GM23338 (cell line): ENCODE measurements around the gene NCS1. TPM values are rescaled to one million over a fixed set of nuclear protein-coding genes. Genes with fewer than 3 reads are reported as not detected.

Experiments used
- ATAC-seq: fragments of 200-7000 bp; cut with Tn5 transposase; 3 replicates; pipeline ENCODE4 v1.9.1; 2020
- DNase-seq: peaks from one replicate; pipeline ENCODE4 v3.0.0-alpha.2; 2015; ENCODE audit warnings: low spot score
- H2AFZ ChIP-seq: fragments of 200-600 bp; sonication (generic); 2 replicates; pipeline ENCODE4 v1.8.0; 2016; ENCODE audit warnings: antibody characterized with exemption, mild to moderate bottlenecking, moderate library complexity
- H3F3A ChIP-seq: fragments of 200-600 bp; sonication (generic); replicated peaks from 2 replicates; pipeline ENCODE4 v1.8.0; 2017; ENCODE audit warnings: antibody characterized with exemption, mixed run types, low read depth
- H3K27ac ChIP-seq: fragments of 200-600 bp; sonication (generic); 2 replicates; pipeline ENCODE4 v1.6.1; 2016; ENCODE audit warnings: low read depth
- H3K27me3 ChIP-seq: fragments of 200-600 bp; sonication (generic); 2 replicates; pipeline ENCODE4 v1.8.0; 2016; ENCODE audit warnings: mild to moderate bottlenecking, mixed run types, moderate library complexity; ENCODE audit not compliant: insufficient read depth
- H3K36me3 ChIP-seq: fragments of 200-600 bp; sonication (generic); 2 replicates; pipeline ENCODE4 v1.8.0; 2016; ENCODE audit warnings: mild to moderate bottlenecking; ENCODE audit not compliant: insufficient read depth
- H3K4me1 ChIP-seq: fragments of 200-600 bp; sonication (generic); 2 replicates; pipeline ENCODE4 v1.8.0; 2016; ENCODE audit warnings: mild to moderate bottlenecking, moderate library complexity; ENCODE audit not compliant: insufficient read depth
- H3K4me2 ChIP-seq: fragments of 200-600 bp; sonication (generic); 2 replicates; pipeline ENCODE4 v1.7.1; 2017; ENCODE audit warnings: mixed run types
- H3K4me3 ChIP-seq: fragments of 200-600 bp; sonication (generic); 2 replicates; pipeline ENCODE4 v1.6.1; 2016; ENCODE audit warnings: mixed run types
- H3K79me2 ChIP-seq: fragments of 200-600 bp; sonication (generic); replicated peaks from 2 replicates; pipeline ENCODE4 v1.8.0; 2017; ENCODE audit warnings: mild to moderate bottlenecking; ENCODE audit not compliant: insufficient read depth
- H3K9me2 ChIP-seq: fragments of 200-600 bp; sonication (generic); 2 replicates; pipeline ENCODE4 v1.8.0; 2017; ENCODE audit not compliant: insufficient read depth
- H4K20me1 ChIP-seq: fragments of 200-600 bp; sonication (generic); replicated peaks from 2 replicates; pipeline ENCODE4 v1.8.0; 2017; ENCODE audit warnings: mild to moderate bottlenecking; ENCODE audit not compliant: insufficient read depth
- H3K27ac Mint-ChIP-seq: 2 replicates; pipeline ENCODE4 v1.8.0; 2020; ENCODE audit warnings: inconsistent platforms, mild to moderate bottlenecking, moderate library complexity, mixed read lengths
- H3K27me3 Mint-ChIP-seq: 3 replicates; pipeline ENCODE4 v1.8.0; 2022; ENCODE audit warnings: low read depth, mild to moderate bottlenecking, moderate library complexity, mixed read lengths, inconsistent platforms; ENCODE audit not compliant: insufficient read depth, poor library complexity
- H3K36me3 Mint-ChIP-seq: 3 replicates; pipeline ENCODE4 v1.8.0; 2021; ENCODE audit warnings: low read depth, mild to moderate bottlenecking, inconsistent platforms, moderate library complexity, mixed read lengths
- H3K4me1 Mint-ChIP-seq: 3 replicates; pipeline ENCODE4 v1.8.0; 2020; ENCODE audit warnings: mild to moderate bottlenecking, inconsistent platforms, mixed read lengths
- H3K4me3 Mint-ChIP-seq: 3 replicates; pipeline ENCODE4 v1.8.0; 2021; ENCODE audit warnings: moderate library complexity, mild to moderate bottlenecking, inconsistent platforms, mixed read lengths
- H3K9me3 Mint-ChIP-seq: 3 replicates; pipeline ENCODE4 v1.8.0; 2020; ENCODE audit warnings: moderate library complexity, mild to moderate bottlenecking, inconsistent platforms, mixed read lengths
- CREB1 ChIP-seq: fragments of 250-450 bp; sonication (Bioruptor Pico); IDR thresholded peaks from 2 replicates; pipeline ENCODE4 v1.5.0; 2020; ENCODE audit warnings: low read depth, mild to moderate bottlenecking, moderate library complexity
- EZH2 ChIP-seq: fragments of 200-600 bp; sonication (generic); IDR thresholded peaks from one replicate; pipeline ENCODE4 v1.8.0; 2017; ENCODE audit warnings: antibody characterized with exemption, mild to moderate bottlenecking, low read depth; ENCODE audit not compliant: unreplicated experiment
- JUNB ChIP-seq: IDR thresholded peaks from one replicate; pipeline ENCODE4 v1.6.1; 2016; ENCODE audit warnings: antibody characterized with exemption; ENCODE audit not compliant: unreplicated experiment
- NANOG ChIP-seq: IDR thresholded peaks from 2 replicates; pipeline ENCODE4 v1.6.1; 2016; ENCODE audit warnings: antibody characterized with exemption, borderline replicate concordance
- POLR2AphosphoS5 ChIP-seq: IDR thresholded peaks from 2 replicates; pipeline ENCODE4 v1.6.1; 2016; ENCODE audit warnings: antibody characterized with exemption, low read depth
- STAT1 ChIP-seq: IDR thresholded peaks from one replicate; pipeline ENCODE4 v1.6.1; 2016; ENCODE audit warnings: antibody characterized with exemption; ENCODE audit not compliant: unreplicated experiment
- polyA plus RNA-seq: library from polyadenylated mRNA; unstranded; fragments of >200 nt; fragmentation: Nextera tagmentation; extraction: Ambion mirVana; gene quantifications from 2 replicates; pipeline ENCODE4 v1.2.1, GENCODE V29; 2016
- total RNA-seq: library from RNA; depleted of rRNA; stranded (reverse); fragments of >200 nt; shearing (Covaris generic); gene quantifications from 2 replicates; pipeline ENCODE4 v1.2.3, GENCODE V29; 2014
- TF ChIP-seq, protein P1 (sequence below), 2 experiments: fragments of 200-600 bp in 1 of 2; sonication (generic) in 1 of 2; conservative IDR thresholded peaks; 2 replicates each; pipeline versions ENCODE4 v1.5.1 to v1.6.1; 2016 to 2017; ENCODE audit warnings: antibody characterized with exemption in 2 of 2, low read depth in 2 of 2, mild to moderate bottlenecking in 2 of 2, moderate library complexity in 1 of 2
- TF ChIP-seq, protein P2 (sequence below): IDR thresholded peaks from 2 replicates; pipeline ENCODE4 v1.6.1; 2016; ENCODE audit warnings: antibody characterized with exemption
- TF ChIP-seq, protein P3 (sequence below): fragments of 250-450 bp; sonication (Bioruptor Pico); IDR thresholded peaks from 2 replicates; pipeline ENCODE4 v1.5.0; 2020; ENCODE audit warnings: mild to moderate bottlenecking, moderate library complexity
- TF ChIP-seq, protein P4 (sequence below): IDR thresholded peaks from one replicate; pipeline ENCODE4 v1.6.1; 2018; ENCODE audit warnings: antibody characterized with exemption; ENCODE audit not compliant: unreplicated experiment

Gene NCS1
- total and polyA plus RNA-seq, 2 experiments from 2014 or later, result 8.2 to 34.3 TPM

DNA sequence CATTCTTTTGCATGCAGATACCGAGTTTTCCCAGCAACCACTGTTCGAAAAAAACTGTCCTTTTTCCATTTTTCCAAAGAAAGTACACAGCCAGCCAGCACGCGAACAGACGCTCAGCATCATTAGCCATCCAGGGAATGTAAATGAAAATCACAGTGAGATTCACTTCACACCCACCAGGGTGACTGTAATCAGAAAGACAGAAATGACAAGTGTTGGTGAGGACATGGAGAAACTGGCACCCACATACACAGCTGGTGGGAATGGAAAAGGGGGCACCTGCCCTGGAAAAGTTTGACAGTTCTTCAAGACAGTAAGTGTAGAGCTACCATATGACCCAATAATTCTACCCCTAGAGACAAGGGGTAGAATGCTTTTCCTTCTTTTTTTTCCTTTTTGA is 25.0 kb upstream of the NCS1 start:
- H3K27me3 ChIP-seq, result no peaks in the 10 kb centered on the region
- H2AFZ ChIP-seq, result no peak overlapping the region
- no peak for DNase-seq
- H3K27ac ChIP-seq, result no peak overlapping the region
- Mint-ChIP-seq H3K27me3 (peaks cover 18% of the 10 kb centered on the region), H3K4me1 (peaks cover 20% of the 10 kb centered on the region), H3K4me3 (no peak overlapping the region), H3K9me3 (no peaks in the 10 kb centered on the region), H3K27ac (no peak overlapping the region), H3K36me3 (no peaks in the 10 kb centered on the region)
- H3K4me2 ChIP-seq, result no peak overlapping the region
- TF ChIP-seq, protein P1, sequence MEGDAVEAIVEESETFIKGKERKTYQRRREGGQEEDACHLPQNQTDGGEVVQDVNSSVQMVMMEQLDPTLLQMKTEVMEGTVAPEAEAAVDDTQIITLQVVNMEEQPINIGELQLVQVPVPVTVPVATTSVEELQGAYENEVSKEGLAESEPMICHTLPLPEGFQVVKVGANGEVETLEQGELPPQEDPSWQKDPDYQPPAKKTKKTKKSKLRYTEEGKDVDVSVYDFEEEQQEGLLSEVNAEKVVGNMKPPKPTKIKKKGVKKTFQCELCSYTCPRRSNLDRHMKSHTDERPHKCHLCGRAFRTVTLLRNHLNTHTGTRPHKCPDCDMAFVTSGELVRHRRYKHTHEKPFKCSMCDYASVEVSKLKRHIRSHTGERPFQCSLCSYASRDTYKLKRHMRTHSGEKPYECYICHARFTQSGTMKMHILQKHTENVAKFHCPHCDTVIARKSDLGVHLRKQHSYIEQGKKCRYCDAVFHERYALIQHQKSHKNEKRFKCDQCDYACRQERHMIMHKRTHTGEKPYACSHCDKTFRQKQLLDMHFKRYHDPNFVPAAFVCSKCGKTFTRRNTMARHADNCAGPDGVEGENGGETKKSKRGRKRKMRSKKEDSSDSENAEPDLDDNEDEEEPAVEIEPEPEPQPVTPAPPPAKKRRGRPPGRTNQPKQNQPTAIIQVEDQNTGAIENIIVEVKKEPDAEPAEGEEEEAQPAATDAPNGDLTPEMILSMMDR (conservative IDR thresholded peaks at IDR 0.05; ENCODE audit: low read depth in 2 of 2), result no peak
- TF ChIP-seq, protein P2, sequence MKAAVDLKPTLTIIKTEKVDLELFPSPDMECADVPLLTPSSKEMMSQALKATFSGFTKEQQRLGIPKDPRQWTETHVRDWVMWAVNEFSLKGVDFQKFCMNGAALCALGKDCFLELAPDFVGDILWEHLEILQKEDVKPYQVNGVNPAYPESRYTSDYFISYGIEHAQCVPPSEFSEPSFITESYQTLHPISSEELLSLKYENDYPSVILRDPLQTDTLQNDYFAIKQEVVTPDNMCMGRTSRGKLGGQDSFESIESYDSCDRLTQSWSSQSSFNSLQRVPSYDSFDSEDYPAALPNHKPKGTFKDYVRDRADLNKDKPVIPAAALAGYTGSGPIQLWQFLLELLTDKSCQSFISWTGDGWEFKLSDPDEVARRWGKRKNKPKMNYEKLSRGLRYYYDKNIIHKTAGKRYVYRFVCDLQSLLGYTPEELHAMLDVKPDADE, result no peak
- no peaks in the 10 kb centered on the region for H3K79me2 ChIP-seq
- peaks cover 9% of the 10 kb centered on the region for H3K4me1 ChIP-seq
- H3F3A ChIP-seq, result 0 out of 2 replicates have a peak, but pooled peaks cover 2% of the 10 kb centered on the region
- 0 out of 2 replicates have a peak, but pooled peaks cover 3% of the 10 kb centered on the region for H3K9me2 ChIP-seq
- no peak for ATAC-seq
- no peak overlapping the region for H3K4me3 ChIP-seq
- no peaks in the 10 kb centered on the region for H3K36me3 ChIP-seq
- no peaks in the 10 kb centered on the region for H4K20me1 ChIP-seq

DNA sequence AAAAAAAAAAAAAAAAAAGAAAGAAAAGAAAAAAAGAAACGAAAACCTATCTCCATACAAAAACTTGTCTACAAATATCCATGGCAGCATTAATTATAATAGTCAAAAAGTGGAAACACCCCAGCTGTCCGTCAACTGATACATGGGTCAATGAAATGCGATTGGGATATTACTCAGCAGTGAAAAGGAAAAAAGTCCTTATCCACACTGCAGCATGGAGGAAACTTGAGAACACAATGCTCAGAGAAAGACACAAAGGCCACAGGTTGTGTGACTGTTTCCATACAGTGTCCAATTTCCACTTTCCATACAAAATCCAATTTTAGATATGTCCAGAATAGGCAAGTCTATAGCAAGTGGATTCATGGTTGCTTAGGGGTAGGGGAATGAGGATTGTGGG is 24.3 kb upstream of the NCS1 start:
- 0 out of 2 replicates have a peak, but pooled peaks cover 2% of the 10 kb centered on the region for H3F3A ChIP-seq
- H3K4me3 ChIP-seq, result no peak overlapping the region
- no peaks in the 10 kb centered on the region for H3K79me2 ChIP-seq
- TF ChIP-seq, protein P3, sequence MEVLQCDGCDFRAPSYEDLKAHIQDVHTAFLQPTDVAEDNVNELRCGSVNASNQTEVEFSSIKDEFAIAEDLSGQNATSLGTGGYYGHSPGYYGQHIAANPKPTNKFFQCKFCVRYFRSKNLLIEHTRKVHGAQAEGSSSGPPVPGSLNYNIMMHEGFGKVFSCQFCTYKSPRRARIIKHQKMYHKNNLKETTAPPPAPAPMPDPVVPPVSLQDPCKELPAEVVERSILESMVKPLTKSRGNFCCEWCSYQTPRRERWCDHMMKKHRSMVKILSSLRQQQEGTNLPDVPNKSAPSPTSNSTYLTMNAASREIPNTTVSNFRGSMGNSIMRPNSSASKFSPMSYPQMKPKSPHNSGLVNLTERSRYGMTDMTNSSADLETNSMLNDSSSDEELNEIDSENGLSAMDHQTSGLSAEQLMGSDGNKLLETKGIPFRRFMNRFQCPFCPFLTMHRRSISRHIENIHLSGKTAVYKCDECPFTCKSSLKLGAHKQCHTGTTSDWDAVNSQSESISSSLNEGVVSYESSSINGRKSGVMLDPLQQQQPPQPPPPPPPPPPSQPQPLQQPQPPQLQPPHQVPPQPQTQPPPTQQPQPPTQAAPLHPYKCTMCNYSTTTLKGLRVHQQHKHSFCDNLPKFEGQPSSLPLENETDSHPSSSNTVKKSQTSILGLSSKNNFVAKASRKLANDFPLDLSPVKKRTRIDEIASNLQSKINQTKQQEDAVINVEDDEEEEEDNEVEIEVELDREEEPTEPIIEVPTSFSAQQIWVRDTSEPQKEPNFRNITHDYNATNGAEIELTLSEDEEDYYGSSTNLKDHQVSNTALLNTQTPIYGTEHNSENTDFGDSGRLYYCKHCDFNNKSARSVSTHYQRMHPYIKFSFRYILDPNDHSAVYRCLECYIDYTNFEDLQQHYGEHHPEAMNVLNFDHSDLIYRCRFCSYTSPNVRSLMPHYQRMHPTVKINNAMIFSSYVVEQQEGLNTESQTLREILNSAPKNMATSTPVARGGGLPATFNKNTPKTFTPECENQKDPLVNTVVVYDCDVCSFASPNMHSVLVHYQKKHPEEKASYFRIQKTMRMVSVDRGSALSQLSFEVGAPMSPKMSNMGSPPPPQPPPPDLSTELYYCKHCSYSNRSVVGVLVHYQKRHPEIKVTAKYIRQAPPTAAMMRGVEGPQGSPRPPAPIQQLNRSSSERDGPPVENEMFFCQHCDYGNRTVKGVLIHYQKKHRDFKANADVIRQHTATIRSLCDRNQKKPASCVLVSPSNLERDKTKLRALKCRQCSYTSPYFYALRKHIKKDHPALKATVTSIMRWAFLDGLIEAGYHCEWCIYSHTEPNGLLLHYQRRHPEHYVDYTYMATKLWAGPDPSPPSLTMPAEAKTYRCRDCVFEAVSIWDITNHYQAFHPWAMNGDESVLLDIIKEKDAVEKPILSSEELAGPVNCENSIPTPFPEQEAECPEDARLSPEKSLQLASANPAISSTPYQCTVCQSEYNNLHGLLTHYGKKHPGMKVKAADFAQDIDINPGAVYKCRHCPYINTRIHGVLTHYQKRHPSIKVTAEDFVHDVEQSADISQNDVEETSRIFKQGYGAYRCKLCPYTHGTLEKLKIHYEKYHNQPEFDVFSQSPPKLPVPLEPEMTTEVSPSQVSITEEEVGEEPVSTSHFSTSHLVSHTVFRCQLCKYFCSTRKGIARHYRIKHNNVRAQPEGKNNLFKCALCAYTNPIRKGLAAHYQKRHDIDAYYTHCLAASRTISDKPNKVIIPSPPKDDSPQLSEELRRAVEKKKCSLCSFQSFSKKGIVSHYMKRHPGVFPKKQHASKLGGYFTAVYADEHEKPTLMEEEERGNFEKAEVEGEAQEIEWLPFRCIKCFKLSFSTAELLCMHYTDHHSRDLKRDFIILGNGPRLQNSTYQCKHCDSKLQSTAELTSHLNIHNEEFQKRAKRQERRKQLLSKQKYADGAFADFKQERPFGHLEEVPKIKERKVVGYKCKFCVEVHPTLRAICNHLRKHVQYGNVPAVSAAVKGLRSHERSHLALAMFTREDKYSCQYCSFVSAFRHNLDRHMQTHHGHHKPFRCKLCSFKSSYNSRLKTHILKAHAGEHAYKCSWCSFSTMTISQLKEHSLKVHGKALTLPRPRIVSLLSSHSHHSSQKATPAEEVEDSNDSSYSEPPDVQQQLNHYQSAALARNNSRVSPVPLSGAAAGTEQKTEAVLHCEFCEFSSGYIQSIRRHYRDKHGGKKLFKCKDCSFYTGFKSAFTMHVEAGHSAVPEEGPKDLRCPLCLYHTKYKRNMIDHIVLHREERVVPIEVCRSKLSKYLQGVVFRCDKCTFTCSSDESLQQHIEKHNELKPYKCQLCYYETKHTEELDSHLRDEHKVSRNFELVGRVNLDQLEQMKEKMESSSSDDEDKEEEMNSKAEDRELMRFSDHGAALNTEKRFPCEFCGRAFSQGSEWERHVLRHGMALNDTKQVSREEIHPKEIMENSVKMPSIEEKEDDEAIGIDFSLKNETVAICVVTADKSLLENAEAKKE (CRISPR knock-in tag), result no peak
- no peak for TF ChIP-seq STAT1
- no peak for TF ChIP-seq JUNB
- TF ChIP-seq CREB1 (CRISPR knock-in tag), result no peak
- no peak for TF ChIP-seq POLR2AphosphoS5
- no peak for TF ChIP-seq NANOG
- TF ChIP-seq, protein P4, sequence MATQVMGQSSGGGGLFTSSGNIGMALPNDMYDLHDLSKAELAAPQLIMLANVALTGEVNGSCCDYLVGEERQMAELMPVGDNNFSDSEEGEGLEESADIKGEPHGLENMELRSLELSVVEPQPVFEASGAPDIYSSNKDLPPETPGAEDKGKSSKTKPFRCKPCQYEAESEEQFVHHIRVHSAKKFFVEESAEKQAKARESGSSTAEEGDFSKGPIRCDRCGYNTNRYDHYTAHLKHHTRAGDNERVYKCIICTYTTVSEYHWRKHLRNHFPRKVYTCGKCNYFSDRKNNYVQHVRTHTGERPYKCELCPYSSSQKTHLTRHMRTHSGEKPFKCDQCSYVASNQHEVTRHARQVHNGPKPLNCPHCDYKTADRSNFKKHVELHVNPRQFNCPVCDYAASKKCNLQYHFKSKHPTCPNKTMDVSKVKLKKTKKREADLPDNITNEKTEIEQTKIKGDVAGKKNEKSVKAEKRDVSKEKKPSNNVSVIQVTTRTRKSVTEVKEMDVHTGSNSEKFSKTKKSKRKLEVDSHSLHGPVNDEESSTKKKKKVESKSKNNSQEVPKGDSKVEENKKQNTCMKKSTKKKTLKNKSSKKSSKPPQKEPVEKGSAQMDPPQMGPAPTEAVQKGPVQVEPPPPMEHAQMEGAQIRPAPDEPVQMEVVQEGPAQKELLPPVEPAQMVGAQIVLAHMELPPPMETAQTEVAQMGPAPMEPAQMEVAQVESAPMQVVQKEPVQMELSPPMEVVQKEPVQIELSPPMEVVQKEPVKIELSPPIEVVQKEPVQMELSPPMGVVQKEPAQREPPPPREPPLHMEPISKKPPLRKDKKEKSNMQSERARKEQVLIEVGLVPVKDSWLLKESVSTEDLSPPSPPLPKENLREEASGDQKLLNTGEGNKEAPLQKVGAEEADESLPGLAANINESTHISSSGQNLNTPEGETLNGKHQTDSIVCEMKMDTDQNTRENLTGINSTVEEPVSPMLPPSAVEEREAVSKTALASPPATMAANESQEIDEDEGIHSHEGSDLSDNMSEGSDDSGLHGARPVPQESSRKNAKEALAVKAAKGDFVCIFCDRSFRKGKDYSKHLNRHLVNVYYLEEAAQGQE, result no peak
- no peak for TF ChIP-seq EZH2

More for the DNA sequence above, 24.3 kb upstream of the NCS1 start:
- no peak overlapping the region for H3K4me3 Mint-ChIP-seq
- no peaks in the 10 kb centered on the region for H3K36me3 Mint-ChIP-seq
- DNase-seq (no peak), ATAC-seq (no peak)
- H3K4me1 Mint-ChIP-seq, result peaks cover 16% of the 10 kb centered on the region
- H3K27ac Mint-ChIP-seq, result no peak overlapping the region
- H3K4me2 ChIP-seq, result no peak overlapping the region
- no peak overlapping the region for H2AFZ ChIP-seq
- peaks cover 5% of the 10 kb centered on the region for H3K4me1 ChIP-seq
- 0 out of 2 replicates have a peak, but pooled peaks cover 3% of the 10 kb centered on the region for H3K9me2 ChIP-seq
- H4K20me1 ChIP-seq, result no peaks in the 10 kb centered on the region
- no peaks in the 10 kb centered on the region for H3K27me3 ChIP-seq
- H3K27me3 Mint-ChIP-seq, result peaks cover 22% of the 10 kb centered on the region
- no peak overlapping the region for H3K27ac ChIP-seq
- H3K36me3 ChIP-seq, result no peaks in the 10 kb centered on the region
- no peaks in the 10 kb centered on the region for H3K9me3 Mint-ChIP-seq
